Diencephalon (tissue), 1 donor: ENCODE data around the gene PTGDR2. TPM values are rescaled to one million over a fixed set of nuclear protein-coding genes. Genes with fewer than 3 reads are reported as not detected.

Source experiments
- total RNA-seq: library from RNA; depleted of rRNA; stranded (reverse); fragments of >200 nt; gene quantifications from one replicate; pipeline ENCODE4 v1.2.3, GENCODE V29; 2014

The PTGDR2 gene
- 1.8 TPM for total RNA-seq

DNA sequence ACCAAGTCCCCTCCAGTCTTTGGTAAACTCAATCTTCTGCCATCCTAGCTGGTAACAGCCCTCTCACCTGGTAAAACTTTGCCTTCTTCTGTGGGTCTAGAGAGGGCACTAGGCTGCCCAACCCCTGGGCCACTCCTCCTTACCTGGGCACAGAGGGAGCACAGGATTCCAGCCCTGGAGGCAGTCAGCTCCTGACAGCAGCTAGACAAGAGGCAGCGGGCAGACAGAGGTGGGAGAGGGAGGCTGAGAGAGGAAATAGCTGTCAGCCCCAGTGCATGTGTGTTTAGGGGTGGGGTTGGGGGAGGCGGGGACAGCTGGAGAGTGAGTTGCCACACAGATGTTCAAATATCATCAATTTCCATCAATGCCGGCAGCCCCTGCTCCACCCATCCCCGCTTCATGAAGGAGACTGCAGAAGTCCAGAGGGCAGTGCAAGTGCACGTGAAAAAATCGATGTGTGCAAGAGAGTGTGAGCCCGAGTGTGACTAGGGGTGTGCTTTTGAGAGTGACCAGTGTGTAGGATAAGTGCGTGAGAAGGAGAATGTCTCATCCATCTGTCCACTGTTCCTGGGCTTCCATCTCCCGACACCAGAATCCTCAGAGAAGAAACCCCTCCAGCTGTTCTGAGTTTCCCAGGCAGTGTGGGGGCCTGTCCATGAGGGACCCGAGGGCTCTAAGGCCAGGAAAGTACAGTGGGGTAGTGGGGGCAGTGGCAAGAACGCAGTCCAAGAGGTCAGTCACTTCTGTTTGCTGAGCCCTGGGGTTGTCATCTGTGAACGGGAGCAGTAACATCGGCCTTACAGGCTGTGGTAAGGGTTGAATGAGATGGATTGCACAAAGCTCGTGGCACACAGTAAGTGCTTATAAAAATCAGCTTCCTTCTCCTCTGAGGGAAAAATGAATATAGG lies at the start of gene PTGDR2:
TSS of gene PTGDR2 (minus strand) at position 225 of the 908 bp plus-strand sequence. CDS start 2,228 bp downstream, outside the sequence.

DNA sequence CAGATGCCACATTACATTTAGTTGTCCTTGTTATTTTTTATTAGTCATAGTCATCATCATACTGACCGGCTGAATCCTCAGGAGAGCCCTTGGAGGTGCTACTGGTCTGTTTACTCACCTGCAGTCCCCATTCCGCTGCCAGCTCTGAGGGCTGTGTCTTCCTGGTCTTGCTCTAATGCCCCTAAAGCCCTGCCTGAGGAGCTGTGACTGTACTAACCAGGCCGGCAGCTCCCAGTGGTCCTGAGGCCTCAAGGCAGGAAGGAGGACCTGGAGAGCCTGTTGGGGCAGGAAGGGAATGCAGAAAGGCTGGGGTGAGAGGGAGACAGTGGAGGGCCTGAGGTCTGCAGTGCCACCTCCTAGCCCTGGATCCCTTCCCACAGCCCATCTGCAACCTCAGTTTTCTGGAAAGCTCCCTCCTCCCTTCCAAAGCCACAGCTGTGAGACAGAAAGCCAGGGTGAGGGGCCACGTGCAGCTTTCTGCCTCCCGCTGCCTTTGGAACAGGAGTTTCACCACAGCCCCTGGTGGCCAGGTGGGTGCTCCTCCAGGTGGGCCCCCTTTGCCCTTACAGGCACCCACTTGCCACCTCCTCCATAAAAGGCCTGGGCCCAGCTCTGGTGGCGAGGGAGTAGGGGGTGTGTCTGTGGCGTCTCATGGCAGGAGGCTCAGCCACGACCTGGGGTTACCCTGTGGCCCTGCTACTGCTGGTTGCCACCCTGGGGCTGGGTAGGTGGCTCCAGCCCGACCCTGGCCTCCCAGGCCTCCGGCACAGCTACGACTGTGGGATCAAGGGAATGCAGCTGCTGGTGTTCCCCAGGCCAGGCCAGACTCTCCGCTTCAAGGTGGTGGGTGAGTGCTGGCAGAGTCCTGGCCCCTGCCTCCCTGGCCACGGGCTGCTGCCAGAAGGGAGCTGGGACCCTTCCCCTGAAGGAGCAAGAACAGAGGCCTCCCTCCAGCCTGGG lies 11.4 kb upstream of the PTGDR2 start, which contains the start of gene ZP1:
TSS of gene ZP1 (plus strand) at position 632 of the 960 bp plus-strand sequence. CDS start at position 652, 20 bp downstream.

DNA sequence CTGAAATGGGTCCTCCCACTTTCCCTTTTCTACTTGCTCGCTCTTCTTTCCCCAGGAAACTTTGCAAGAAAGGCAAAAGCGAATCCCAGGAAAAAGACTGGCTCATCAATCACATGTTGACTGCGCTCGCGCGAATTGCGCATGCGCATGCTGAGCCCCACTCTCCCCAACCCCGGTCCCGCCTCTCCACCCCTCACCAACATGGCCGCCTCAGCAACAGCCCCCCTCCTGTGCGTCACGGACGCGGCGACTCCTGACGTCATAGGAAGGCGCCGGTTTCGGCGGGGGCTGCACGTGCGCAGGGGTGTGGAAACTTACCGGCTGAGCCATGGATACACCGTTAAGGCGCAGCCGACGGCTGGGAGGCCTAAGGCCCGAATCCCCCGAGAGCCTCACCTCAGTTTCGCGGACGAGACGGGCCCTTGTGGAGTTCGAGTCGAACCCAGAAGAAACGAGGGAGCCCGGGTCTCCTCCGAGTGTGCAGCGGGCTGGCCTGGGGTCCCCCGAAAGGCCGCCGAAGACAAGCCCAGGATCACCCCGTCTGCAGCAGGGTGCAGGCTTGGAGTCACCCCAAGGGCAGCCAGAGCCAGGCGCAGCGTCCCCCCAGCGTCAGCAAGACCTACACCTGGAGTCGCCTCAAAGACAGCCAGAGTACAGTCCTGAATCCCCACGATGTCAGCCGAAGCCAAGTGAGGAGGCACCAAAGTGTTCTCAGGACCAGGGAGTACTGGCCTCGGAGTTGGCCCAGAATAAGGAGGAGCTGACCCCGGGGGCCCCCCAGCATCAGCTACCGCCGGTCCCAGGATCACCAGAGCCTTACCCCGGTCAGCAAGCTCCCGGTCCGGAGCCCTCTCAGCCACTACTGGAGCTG lies 13.7 kb downstream of the PTGDR2 start, which contains the start of gene CCDC86:
TSS of gene CCDC86 (plus strand) at position 317 of the 871 bp plus-strand sequence. CDS start at position 329, 12 bp downstream.

Other genes with a start within 250 kb of the PTGDR2 start
- not detected for gene MS4A8, start 156.3 kb downstream of the PTGDR2 start, total RNA-seq
- gene MS4A18, start 131.2 kb downstream of the PTGDR2 start, total RNA-seq = not detected
- not detected for gene MS4A15, start 99.1 kb downstream of the PTGDR2 start, total RNA-seq
- gene MS4A10, start 70.6 kb downstream of the PTGDR2 start, total RNA-seq = not detected
- gene CCDC86, start 13.8 kb downstream of the PTGDR2 start, total RNA-seq = 5.1 TPM
- gene ZP1, start 11.6 kb upstream of the PTGDR2 start, total RNA-seq = 0.46 TPM
- 47.3 TPM for gene PRPF19, start 50.6 kb upstream of the PTGDR2 start, total RNA-seq
- gene TMEM109, start 58.2 kb upstream of the PTGDR2 start, total RNA-seq = 9.7 TPM
- 104 TPM for gene TMEM132A, start 68.5 kb upstream of the PTGDR2 start, total RNA-seq
- gene SLC15A3, start 96.2 kb upstream of the PTGDR2 start, total RNA-seq = 9.9 TPM
- gene CD6, start 115.7 kb upstream of the PTGDR2 start, total RNA-seq = 2.3 TPM
- not detected for gene CD5, start 246.5 kb upstream of the PTGDR2 start, total RNA-seq